HG03060 (cell line): ENCODE results near the gene AKR1C8.
"Not testable (repeated sequence)": the region's sequence is repeated elsewhere in the genome, so short reads cannot be mapped to it uniquely, and the experiment has no call there.

Source experiments
- ATAC-seq: cut with Tn5 transposase; IDR thresholded peaks from one replicate; pipeline ENCODE4 v1.9.1; 2021; ENCODE audit warnings: low read depth, moderate number of reproducible peaks; ENCODE audit not compliant: unreplicated experiment

AKR1C8 gene

GRCh38 chr10:5116621-5117020 is 68.3 kb downstream of the AKR1C8 start:
- no peak for ATAC-seq

DNA sequence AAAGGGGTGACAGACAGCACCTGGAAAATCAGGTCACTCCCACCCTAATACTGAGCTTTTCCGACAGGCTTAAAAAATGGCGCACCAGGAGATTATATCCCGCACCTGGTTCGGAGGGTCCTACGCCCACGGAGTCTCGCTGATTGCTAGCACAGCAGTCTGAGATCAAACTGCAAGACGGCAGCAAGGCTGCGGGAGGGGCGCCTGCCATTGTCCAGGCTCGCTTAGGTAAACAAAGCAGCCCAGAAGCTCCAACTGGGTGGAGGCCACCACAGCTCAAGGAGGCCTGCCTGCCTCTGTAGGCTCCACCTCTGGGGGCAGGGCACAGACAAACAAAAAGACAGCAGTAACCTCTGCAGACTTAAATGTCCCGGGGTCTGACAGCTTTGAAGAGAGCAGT is 75.1 kb downstream of the AKR1C8 start:
- ATAC-seq: not testable (repeated sequence)

DNA sequence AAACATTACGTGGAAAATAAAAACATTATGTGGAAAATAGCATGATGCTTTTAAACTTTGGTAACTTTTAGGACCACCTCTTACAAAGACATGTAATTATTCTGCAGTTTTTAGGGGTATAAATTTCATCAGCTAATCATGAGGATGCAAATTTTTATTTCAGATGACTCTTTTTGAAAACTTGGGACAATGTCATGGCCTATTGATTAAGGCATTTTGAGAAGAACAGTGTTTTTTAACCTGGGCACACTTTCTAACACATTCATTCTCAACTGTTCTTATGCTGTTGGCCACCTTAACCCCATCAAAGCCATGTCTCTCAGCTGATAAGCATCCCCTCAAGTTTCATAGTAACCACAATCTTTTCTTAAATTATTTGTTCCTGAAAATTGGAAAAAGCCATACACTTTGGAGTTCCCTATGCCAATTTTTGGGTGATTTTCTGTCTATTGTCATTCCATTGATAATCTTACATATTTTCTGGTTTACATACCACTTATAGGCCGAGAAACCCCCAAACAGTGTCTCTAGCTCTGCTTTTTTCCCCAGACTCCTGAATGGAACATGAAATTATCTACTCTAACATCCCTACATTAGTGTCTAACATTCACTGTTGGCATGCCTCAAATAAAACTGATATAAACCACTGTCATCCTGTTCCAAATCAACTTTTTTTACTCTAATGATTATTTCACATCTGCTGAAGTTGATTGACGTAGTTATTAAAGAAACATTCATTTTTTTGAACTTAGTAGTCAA is 76.1 kb downstream of the AKR1C8 start:
- no peak for ATAC-seq

DNA sequence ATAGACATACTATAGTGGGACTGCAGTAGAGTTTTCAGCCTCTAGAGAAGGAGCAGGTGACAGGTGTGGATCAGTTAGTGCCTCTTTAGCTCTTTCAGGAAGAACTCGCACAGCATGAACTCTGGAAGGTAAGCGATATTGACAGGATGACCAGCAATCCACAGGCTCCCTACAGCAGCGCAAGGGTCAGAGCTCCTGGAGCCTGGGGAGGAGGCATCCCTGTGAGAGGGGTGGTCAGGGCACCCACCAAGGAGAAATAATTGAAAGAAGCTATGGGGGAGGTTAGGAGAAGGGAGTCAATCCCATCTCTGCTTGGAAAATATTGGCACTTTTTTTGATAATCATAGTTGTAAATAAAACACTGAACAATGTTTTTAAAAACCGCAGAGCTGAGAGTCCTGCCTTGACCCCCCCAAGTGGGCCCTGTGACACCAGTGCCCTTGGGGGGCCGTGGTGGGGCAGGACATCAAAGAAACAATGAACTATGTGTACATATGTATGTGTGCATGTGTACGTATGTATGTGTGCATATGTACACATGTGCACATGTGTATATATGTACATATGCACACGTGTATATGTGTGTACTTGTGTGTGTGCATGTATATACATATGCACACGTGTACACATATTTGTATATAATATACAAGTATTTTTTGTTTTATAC is 77.0 kb downstream of the AKR1C8 start:
- no peak for ATAC-seq

- no peak for ATAC-seq
These were observed 78.4 kb downstream of the AKR1C8 start for GRCh38 chr10:5106553-5106952.

DNA sequence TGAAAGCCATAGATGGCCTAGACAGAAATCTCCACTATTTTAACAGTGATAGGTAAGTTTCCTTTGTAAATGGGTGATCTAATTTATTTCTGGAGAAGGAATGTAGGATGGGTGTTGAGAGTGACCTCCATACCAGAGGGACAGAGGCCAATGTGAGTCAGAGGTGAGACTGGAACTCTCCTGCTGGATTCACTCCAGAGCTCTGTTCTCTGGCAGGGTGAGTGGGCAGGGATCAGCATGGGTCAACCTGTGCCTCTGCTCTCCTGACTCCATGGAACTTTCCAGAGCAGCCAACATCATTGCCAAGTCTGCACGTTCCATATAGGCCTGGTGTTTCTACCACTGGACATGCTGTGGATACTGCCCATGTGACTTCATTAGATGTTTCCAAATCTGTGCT is 79.3 kb downstream of the AKR1C8 start:
- ATAC-seq: no peak
